AG20443 (cell line): ENCODE results near the gene FOXP3.

Experiments used
- DNase-seq: peaks from one replicate; pipeline ENCODE4 v3.0.0; 2012; ENCODE audit warnings: low spot score, mixed read lengths

The FOXP3 gene

GRCh38 chrX:49273181-49273727 lies 8.7 kb upstream of the FOXP3 start:
- DNase-seq: no peak

- DNase-seq: no peak
These were observed 7.9 kb upstream of the FOXP3 start for GRCh38 chrX:49272421-49272820.

GRCh38 chrX:49271341-49271740 lies 6.8 kb upstream of the FOXP3 start:
- no peak for DNase-seq

GRCh38 chrX:49270249-49270921 lies 5.9 kb upstream of the FOXP3 start:
- DNase-seq: no peak

- DNase-seq: no peak
These were observed 5.3 kb upstream of the FOXP3 start, which contains the start of gene PPP1R3F for GRCh38 chrX:49269767-49270248. TSS of gene PPP1R3F (plus strand) at chrX:49269793. CDS start at chrX:49269870, 77 bp downstream.

GRCh38 chrX:49269010-49269766 lies 4.7 kb upstream of the FOXP3 start:
- DNase-seq: peak; percentile 93

GRCh38 chrX:49268702-49269009 lies 4.1 kb upstream of the FOXP3 start:
- no peak for DNase-seq

GRCh38 chrX:49266523-49267445 lies 2.3 kb upstream of the FOXP3 start:
- no peak for DNase-seq

GRCh38 chrX:49263631-49264030 lies 879 bp downstream of the FOXP3 start:
- DNase-seq: no peak

GRCh38 chrX:49262603-49263002 lies 1.9 kb downstream of the FOXP3 start:
- DNase-seq: no peak

GRCh38 chrX:49260221-49260985 lies 4.1 kb downstream of the FOXP3 start:
- no peak for DNase-seq

- DNase-seq: no peak
These were observed 5.8 kb downstream of the FOXP3 start for GRCh38 chrX:49258749-49259124.

GRCh38 chrX:49257846-49258748 lies 6.4 kb downstream of the FOXP3 start:
- no peak for DNase-seq

- no peak for DNase-seq
These were observed 7.3 kb downstream of the FOXP3 start for GRCh38 chrX:49257074-49257790.

- DNase-seq: no peak
These were observed 8.1 kb downstream of the FOXP3 start for GRCh38 chrX:49256268-49256995.

GRCh38 chrX:49254639-49255038 lies 9.9 kb downstream of the FOXP3 start:
- DNase-seq: no peak

GRCh38 chrX:49251325-49251724 lies 13.2 kb downstream of the FOXP3 start:
- no peak for DNase-seq

- no peak for DNase-seq
These were observed 13.9 kb downstream of the FOXP3 start for GRCh38 chrX:49250578-49250977.

GRCh38 chrX:49250066-49250465 lies 14.4 kb downstream of the FOXP3 start:
- DNase-seq: no peak
